ENCODE data around the gene LHFPL2. TPM values are rescaled to one million over a fixed set of nuclear protein-coding genes. Genes with fewer than 3 reads are reported as not detected.

The LHFPL2 gene
- total RNA-seq, 2 experiments from 2014 or later: 0.19 to 0.25 TPM

DNA sequence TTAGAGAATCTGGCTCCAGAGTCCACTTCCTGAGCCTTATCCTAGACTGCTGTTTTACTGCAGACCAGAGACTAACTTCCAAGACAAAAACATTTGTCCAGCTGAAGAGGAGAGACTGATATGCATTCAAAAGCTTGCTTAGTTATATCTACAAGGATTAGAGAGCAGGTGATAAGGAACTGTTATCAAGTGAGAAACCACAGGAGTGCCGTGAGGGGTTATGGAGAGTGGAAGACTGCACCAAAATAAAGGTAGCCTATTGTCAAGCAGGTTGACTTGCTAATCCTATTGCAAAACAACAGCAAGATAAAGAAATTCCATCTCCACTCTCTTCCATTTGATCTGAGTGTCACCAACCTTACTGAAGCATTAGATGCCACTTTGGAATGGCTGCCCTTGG lies 149.1 kb downstream of the LHFPL2 start:
- POLR2A ChIA-PET: no interaction called here
- Mint-ChIP-seq H3K4me3 (no peak overlapping the region), H3K27me3 (peaks cover 73% of the 10 kb centered on the region), H3K4me1 (ENCODE audit: low read depth) (no peaks in the 10 kb centered on the region), H3K36me3 (ENCODE audit: low read depth) (no peaks in the 10 kb centered on the region), H3K9me3 (no peaks in the 10 kb centered on the region), H3K27ac (no peak overlapping the region)
- Histone ChIP-seq H3K9me3 (ENCODE audit: control insufficient read depth in 1 of 2, insufficient read depth in 1 of 2, low read length in 2 of 2) (no peaks in the 10 kb centered on the region), H3K27me3 (ENCODE audit: control insufficient read depth in 1 of 2, insufficient read depth in 2 of 2, low read length in 2 of 2) (peaks cover 17 to 18% of the 10 kb centered on the region in 2 experiments), H3K4me1 (ENCODE audit: insufficient read depth, low read length) (no peaks in the 10 kb centered on the region), H3K27ac (ENCODE audit: low read depth in 1 of 2, low read length in 2 of 2) (no peak overlapping the region), H3K4me3 (ENCODE audit: low read length) (no peak overlapping the region), H3K36me3 (ENCODE audit: insufficient read depth, low read length) (no peaks in the 10 kb centered on the region)
- DNase-seq (no peak), ATAC-seq (ENCODE audit: poor library complexity) (no peak)
- CTCF ChIA-PET: no interaction called here
- intact Hi-C loops (cut with DNase I, micrococcal nuclease): no loop called here
- TF ChIP-seq, protein P1, sequence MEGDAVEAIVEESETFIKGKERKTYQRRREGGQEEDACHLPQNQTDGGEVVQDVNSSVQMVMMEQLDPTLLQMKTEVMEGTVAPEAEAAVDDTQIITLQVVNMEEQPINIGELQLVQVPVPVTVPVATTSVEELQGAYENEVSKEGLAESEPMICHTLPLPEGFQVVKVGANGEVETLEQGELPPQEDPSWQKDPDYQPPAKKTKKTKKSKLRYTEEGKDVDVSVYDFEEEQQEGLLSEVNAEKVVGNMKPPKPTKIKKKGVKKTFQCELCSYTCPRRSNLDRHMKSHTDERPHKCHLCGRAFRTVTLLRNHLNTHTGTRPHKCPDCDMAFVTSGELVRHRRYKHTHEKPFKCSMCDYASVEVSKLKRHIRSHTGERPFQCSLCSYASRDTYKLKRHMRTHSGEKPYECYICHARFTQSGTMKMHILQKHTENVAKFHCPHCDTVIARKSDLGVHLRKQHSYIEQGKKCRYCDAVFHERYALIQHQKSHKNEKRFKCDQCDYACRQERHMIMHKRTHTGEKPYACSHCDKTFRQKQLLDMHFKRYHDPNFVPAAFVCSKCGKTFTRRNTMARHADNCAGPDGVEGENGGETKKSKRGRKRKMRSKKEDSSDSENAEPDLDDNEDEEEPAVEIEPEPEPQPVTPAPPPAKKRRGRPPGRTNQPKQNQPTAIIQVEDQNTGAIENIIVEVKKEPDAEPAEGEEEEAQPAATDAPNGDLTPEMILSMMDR (IDR thresholded peaks at IDR 0.05): no peak

DNA sequence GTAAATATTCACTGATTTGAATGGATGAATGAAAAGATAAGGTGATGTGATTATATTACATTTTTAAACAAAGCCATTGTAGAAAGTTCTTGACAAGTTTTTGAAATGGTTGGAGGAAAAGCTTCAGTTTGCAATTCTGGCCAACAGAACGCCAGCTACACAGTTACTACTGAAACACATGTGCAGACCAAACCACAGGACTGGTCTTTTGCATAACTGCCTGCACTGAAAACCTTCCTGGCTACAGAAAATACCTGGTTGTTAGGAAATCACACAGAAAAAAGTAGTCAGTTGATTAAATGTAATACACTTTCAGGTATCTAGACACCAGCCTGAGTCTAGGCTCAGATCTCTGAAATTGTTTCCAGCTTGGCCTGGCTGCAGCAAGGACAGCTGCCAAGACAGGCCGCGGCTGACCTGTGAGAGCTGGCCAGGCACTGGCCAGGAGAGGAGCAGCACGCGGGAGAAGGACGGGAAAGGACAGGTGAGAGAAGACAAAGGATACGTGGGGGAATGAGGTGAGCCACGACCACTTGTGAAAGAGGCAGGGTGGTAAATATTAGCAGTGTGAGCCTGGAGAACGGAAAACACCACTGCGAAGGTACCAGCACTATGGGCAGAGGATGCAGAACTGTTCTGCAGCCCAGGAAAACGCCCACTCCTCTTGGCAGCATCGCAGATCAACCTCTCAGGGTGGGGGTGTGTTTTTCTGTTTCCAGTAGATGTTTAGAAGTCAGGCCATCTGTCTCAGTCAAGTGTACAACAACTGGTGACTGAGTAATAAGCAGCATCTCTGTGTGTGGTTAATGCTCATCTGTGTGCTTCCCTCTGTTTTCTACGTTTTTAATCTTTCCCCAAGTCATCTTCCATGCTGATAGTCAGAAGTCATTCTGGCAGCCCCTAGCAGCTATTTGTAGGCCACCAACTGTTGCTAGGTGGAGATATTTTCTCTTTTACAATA lies 150.7 kb downstream of the LHFPL2 start:
- no peak overlapping the region for H3K4me3 Mint-ChIP-seq

DNA sequence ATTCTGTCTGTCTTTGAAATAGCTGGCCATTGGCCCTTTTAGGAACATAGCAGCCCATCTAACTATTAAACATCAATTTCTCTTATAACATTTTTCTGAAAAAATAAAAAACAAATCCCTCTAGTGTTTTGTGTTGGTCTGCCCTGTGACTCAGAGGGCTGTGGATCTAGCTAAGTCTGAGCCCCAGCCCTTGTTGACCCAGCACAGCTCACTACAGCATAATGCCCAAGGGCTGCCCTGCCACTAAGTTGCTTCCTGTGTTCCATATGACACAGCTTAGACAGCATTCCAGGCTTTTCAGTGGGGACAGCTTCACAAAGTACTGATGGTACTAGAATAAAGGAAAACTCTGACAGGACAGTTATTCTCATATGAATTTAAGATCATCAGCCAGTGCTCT lies 152.2 kb downstream of the LHFPL2 start:
- ATAC-seq (ENCODE audit: poor library complexity) (no peak), DNase-seq (no peak)
- H3K27me3 ChIP-seq (ENCODE audit: control insufficient read depth in 1 of 2, insufficient read depth in 2 of 2, low read length in 2 of 2): peaks cover 11 to 17% of the 10 kb centered on the region in 2 experiments
- intact Hi-C loops (cut with DNase I, micrococcal nuclease): no loop called here
- H3K27me3 Mint-ChIP-seq: peaks cover 47% of the 10 kb centered on the region
- no peak overlapping the region for H3K4me3 Mint-ChIP-seq
- ChIA-PET CTCF (no interaction called here), POLR2A (no interaction called here)
- no peaks in the 10 kb centered on the region for H3K4me1 Mint-ChIP-seq (ENCODE audit: low read depth)
- H3K9me3 Mint-ChIP-seq: no peaks in the 10 kb centered on the region
- no peaks in the 10 kb centered on the region for H3K36me3 Mint-ChIP-seq (ENCODE audit: low read depth)
- H3K4me3 ChIP-seq (ENCODE audit: low read length): no peak overlapping the region
- no peaks in the 10 kb centered on the region for H3K36me3 ChIP-seq (ENCODE audit: insufficient read depth, low read length)
- H3K27ac ChIP-seq (ENCODE audit: low read depth in 1 of 2, low read length in 2 of 2): no peak overlapping the region
- TF ChIP-seq, protein P1 (IDR thresholded peaks at IDR 0.05): no peak
- H3K4me1 ChIP-seq (ENCODE audit: insufficient read depth, low read length): no peaks in the 10 kb centered on the region
- H3K9me3 ChIP-seq (ENCODE audit: control insufficient read depth in 1 of 2, insufficient read depth in 1 of 2, low read length in 2 of 2): no peaks in the 10 kb centered on the region
- H3K27ac Mint-ChIP-seq: no peak overlapping the region

More for the DNA sequence above, 150.7 kb downstream of the LHFPL2 start:
- peaks cover 62% of the 10 kb centered on the region for H3K27me3 Mint-ChIP-seq
- TF ChIP-seq, protein P1 (IDR thresholded peaks at IDR 0.05): no peak
- POLR2A ChIA-PET: no interaction called here
- Histone ChIP-seq H3K4me1 (ENCODE audit: insufficient read depth, low read length) (no peaks in the 10 kb centered on the region), H3K9me3 (ENCODE audit: control insufficient read depth in 1 of 2, insufficient read depth in 1 of 2, low read length in 2 of 2) (no peaks in the 10 kb centered on the region), H3K4me3 (ENCODE audit: low read length) (no peak overlapping the region), H3K36me3 (ENCODE audit: insufficient read depth, low read length) (no peaks in the 10 kb centered on the region), H3K27me3 (ENCODE audit: control insufficient read depth in 1 of 2, insufficient read depth in 2 of 2, low read length in 2 of 2) (peaks cover 12 to 17% of the 10 kb centered on the region in 2 experiments), H3K27ac (ENCODE audit: low read depth in 1 of 2, low read length in 2 of 2) (no peak overlapping the region)
- H3K27ac Mint-ChIP-seq: no peak overlapping the region
- ATAC-seq (ENCODE audit: poor library complexity) (no peak), DNase-seq (no peak)
- intact Hi-C loops (cut with DNase I, micrococcal nuclease): no loop called here
- no peaks in the 10 kb centered on the region for H3K9me3 Mint-ChIP-seq
- no peaks in the 10 kb centered on the region for H3K36me3 Mint-ChIP-seq (ENCODE audit: low read depth)
- no peaks in the 10 kb centered on the region for H3K4me1 Mint-ChIP-seq (ENCODE audit: low read depth)
- CTCF ChIA-PET: no interaction called here
